ENCODE data around the gene SLC25A1. TPM values are rescaled to one million over a fixed set of nuclear protein-coding genes. Genes with fewer than 3 reads are reported as not detected.

The SLC25A1 gene
- total RNA-seq, 1 experiment from 2014 or later, result 151 TPM

GRCh38 chr22:19129871-19130270, 48.7 kb downstream of the SLC25A1 start:
- Histone ChIP-seq H3K18ac (ENCODE audit: insufficient read length, low read depth, low read length) (no peak overlapping the region), H3K56ac (ENCODE audit: insufficient read length, low read depth, low read length) (no peak overlapping the region), H3K79me1 (ENCODE audit: insufficient read depth, low read depth, low read length, poor library complexity, severe bottlenecking) (no peaks in the 10 kb centered on the region), H2AFZ (ENCODE audit: low read length) (no peak overlapping the region), H4K8ac (replicated peaks; ENCODE audit: insufficient read length, low read depth, low read length) (no peak overlapping the region), H4K20me1 (ENCODE audit: control insufficient read depth, insufficient read depth, insufficient read length) (no peaks in the 10 kb centered on the region), H3K14ac (ENCODE audit: insufficient read depth, low read length) (no peak overlapping the region; the same call in 1 of the 2 replicates), H3K79me2 (ENCODE audit: insufficient read depth, low read length) (no peaks in the 10 kb centered on the region), H2BK12ac (ENCODE audit: insufficient read length, low read depth, low read length) (no peak overlapping the region), H4K5ac (ENCODE audit: insufficient read length, low read depth, low read length) (no peak overlapping the region), H2AK5ac (ENCODE audit: insufficient read length, low read length) (no peak overlapping the region), H2BK120ac (ENCODE audit: low read depth, low read length, poor library complexity, severe bottlenecking) (no peak overlapping the region), H2BK20ac (ENCODE audit: low read depth, low read length, poor library complexity, severe bottlenecking) (no peak overlapping the region), H3K27me3 (ENCODE audit: insufficient read depth, low read length) (no peaks in the 10 kb centered on the region), H3K4ac (ENCODE audit: low read depth, low read length) (no peak overlapping the region), H3K23me2 (ENCODE audit: insufficient read length, low read depth, low read length, poor library complexity, severe bottlenecking) (no peaks in the 10 kb centered on the region), H3K9me3 (ENCODE audit: control insufficient read depth, low read depth, low read length) (no peaks in the 10 kb centered on the region), H3T11ph (ENCODE audit: low read length) (no peak overlapping the region), H3K4me1 (ENCODE audit: insufficient read depth, low read length) (no peaks in the 10 kb centered on the region), H3K4me2 (ENCODE audit: insufficient read depth, insufficient read length, low read length) (no peak overlapping the region), H3K27ac (ENCODE audit: insufficient read length, low read depth, low read length) (no peak overlapping the region), H2BK5ac (ENCODE audit: insufficient read length, low read length) (no peak overlapping the region), H2BK15ac (ENCODE audit: low read depth, low read length) (no peak overlapping the region), H4K91ac (ENCODE audit: insufficient read length, low read depth, low read length) (no peak overlapping the region), H3K9ac (ENCODE audit: extremely low read depth, insufficient read length, low read length) (no peak overlapping the region), H3K23ac (ENCODE audit: insufficient read length, low read depth, low read length) (no peak overlapping the region)
- peaks cover 7% of the 10 kb centered on the region for H3K27me3 Mint-ChIP-seq (ENCODE audit: low read depth)
- no peak for DNase-seq
- TF ChIP-seq, protein P1, sequence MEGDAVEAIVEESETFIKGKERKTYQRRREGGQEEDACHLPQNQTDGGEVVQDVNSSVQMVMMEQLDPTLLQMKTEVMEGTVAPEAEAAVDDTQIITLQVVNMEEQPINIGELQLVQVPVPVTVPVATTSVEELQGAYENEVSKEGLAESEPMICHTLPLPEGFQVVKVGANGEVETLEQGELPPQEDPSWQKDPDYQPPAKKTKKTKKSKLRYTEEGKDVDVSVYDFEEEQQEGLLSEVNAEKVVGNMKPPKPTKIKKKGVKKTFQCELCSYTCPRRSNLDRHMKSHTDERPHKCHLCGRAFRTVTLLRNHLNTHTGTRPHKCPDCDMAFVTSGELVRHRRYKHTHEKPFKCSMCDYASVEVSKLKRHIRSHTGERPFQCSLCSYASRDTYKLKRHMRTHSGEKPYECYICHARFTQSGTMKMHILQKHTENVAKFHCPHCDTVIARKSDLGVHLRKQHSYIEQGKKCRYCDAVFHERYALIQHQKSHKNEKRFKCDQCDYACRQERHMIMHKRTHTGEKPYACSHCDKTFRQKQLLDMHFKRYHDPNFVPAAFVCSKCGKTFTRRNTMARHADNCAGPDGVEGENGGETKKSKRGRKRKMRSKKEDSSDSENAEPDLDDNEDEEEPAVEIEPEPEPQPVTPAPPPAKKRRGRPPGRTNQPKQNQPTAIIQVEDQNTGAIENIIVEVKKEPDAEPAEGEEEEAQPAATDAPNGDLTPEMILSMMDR (conservative IDR thresholded peaks at IDR 0.05), result no peak
- no peaks in the 10 kb centered on the region for H3K9me3 Mint-ChIP-seq
- no peak overlapping the region; a peak in 1 of 5 replicates for H3K4me3 Mint-ChIP-seq
- peaks cover 0 to 33% (median 13%) of the 10 kb centered on the region in 3 experiments; a peak in 6 of 7 replicates for H3K36me3 Mint-ChIP-seq (ENCODE audit: insufficient read depth in 1 of 3, low read depth in 3 of 3)
- no CpG with 5 or more reads among the region's 8 CpGs for WGBS (ENCODE audit: extremely low coverage, insufficient read length, low lambda C conversion rate)
- no peak overlapping the region; a peak in 1 of 7 replicates for H3K27ac Mint-ChIP-seq
- no peaks in the 10 kb centered on the region; a peak in 1 of 4 replicates for H3K4me1 Mint-ChIP-seq

All from H9 (cell line).